Natural killer cell (primary cell): Measurements from ENCODE around the gene ATP2B2. TPM values are rescaled to one million over a fixed set of nuclear protein-coding genes. Genes with fewer than 3 reads are reported as not detected.

Experiments used
- ATAC-seq, 3 donors: fragments of 150-1000 bp in 2 of 3; fragments of 200-7000 bp in 1 of 3; cut with Tn5 transposase; 1 replicate in 1 of 3; 2 replicates in 2 of 3; pipeline ENCODE4 v1.10.0; 2021; ENCODE audit warnings: mild to moderate bottlenecking in 2 of 3, moderate library complexity in 2 of 3
- DNase-seq, 2 donors: peaks; one replicate each; pipeline versions ENCODE4 v3.0.0 to v3.0.0-alpha.2; 2013 to 2021; ENCODE audit warnings: mixed read lengths in 1 of 2
- H3K27ac ChIP-seq: one replicate; pipeline ENCODE4 v1.5.1; 2013; ENCODE audit warnings: mild to moderate bottlenecking, low read length
- H3K27me3 ChIP-seq: one replicate; pipeline ENCODE4 v1.6.1; 2013; ENCODE audit warnings: low read length; ENCODE audit not compliant: control insufficient read depth, insufficient read depth
- H3K36me3 ChIP-seq: one replicate; pipeline ENCODE4 v1.6.1; 2013; ENCODE audit warnings: low read length; ENCODE audit not compliant: control insufficient read depth, insufficient read depth
- H3K4me1 ChIP-seq: one replicate; pipeline ENCODE4 v1.6.1; 2013; ENCODE audit warnings: low read length; ENCODE audit not compliant: control insufficient read depth, insufficient read depth
- H3K4me3 ChIP-seq: one replicate; pipeline ENCODE4 v1.5.1; 2013; ENCODE audit warnings: low read length
- H3K9me3 ChIP-seq: one replicate; pipeline ENCODE4 v1.6.1; 2013; ENCODE audit warnings: low read length; ENCODE audit not compliant: control insufficient read depth, insufficient read depth
- H3K27ac Mint-ChIP-seq, 2 donors: one replicate each; pipeline ENCODE4 v1.8.0; 2022; ENCODE audit warnings: mild to moderate bottlenecking in 2 of 2, mixed read lengths in 2 of 2, moderate library complexity in 1 of 2
- H3K27me3 Mint-ChIP-seq, 2 donors: one replicate each; pipeline ENCODE4 v1.8.0; 2022; ENCODE audit warnings: low read depth in 2 of 2, mixed read lengths in 2 of 2
- H3K36me3 Mint-ChIP-seq: one replicate; pipeline ENCODE4 v1.8.0; 2022; ENCODE audit warnings: mixed read lengths
- H3K4me1 Mint-ChIP-seq, 2 donors: one replicate each; pipeline ENCODE4 v1.8.0; 2022; ENCODE audit warnings: mixed read lengths in 2 of 2
- H3K4me3 Mint-ChIP-seq: one replicate; pipeline ENCODE4 v1.8.0; 2022; ENCODE audit warnings: mild to moderate bottlenecking, moderate library complexity, mixed read lengths
- H3K9me3 Mint-ChIP-seq, 2 donors: one replicate each; pipeline ENCODE4 v1.8.0; 2022; ENCODE audit warnings: mixed read lengths in 2 of 2
- CTCF ChIP-seq: fragments of 200-600 bp; IDR thresholded peaks from one replicate; pipeline ENCODE4 v1.8.0; 2022; ENCODE audit warnings: antibody characterized with exemption
- WGBS: methylation state at CpG from one replicate; pipeline ENCODE4 v1.1.7; 2013; ENCODE audit warnings: missing lambda C conversion rate; ENCODE audit not compliant: insufficient coverage; 5-methylcytosine and 5-hydroxymethylcytosine counted together
- intact Hi-C: fragments of 100-400 bp; cut with micrococcal nuclease; formaldehyde crosslinking; loops from one replicate; pipeline ENCODE4 v1.14.2; 2022
- total RNA-seq, 4 donors: library from RNA; stranded (reverse); fragments of 120-200 nt in 1 of 4; gene quantifications; one replicate each; pipeline versions ENCODE4 v1.2.3 to v1.2.4, GENCODE V29; 2013 to 2022

Gene ATP2B2
- total RNA-seq, 3 donors from 2014 or later (not counting 1 experiment from before 2014, with no cell fraction given), result not detected

GRCh38 chr3:10526366-10526765 lies 21.0 kb upstream of the ATP2B2 start:
- no peaks in the 10 kb centered on the region for H3K9me3 ChIP-seq
- H3K36me3 ChIP-seq, result no peaks in the 10 kb centered on the region
- 90% methylated on average over 4 of the region's 4 CpGs for WGBS
- Mint-ChIP-seq H3K27me3 (peaks cover 18 to 44% of the 10 kb centered on the region in 2 donors), H3K27ac (no peak overlapping the region), H3K9me3 (no peaks in the 10 kb centered on the region), H3K36me3 (no peaks in the 10 kb centered on the region), H3K4me3 (no peak overlapping the region), H3K4me1 (no peaks in the 10 kb centered on the region)
- intact Hi-C loops, result no loop called here
- no peak for TF ChIP-seq CTCF
- ATAC-seq, result no peak
- H3K4me3 ChIP-seq, result no peak overlapping the region
- DNase-seq, result peak in 1 of 2 donors; percentile 2
- no peaks in the 10 kb centered on the region for H3K4me1 ChIP-seq
- no peak overlapping the region for H3K27ac ChIP-seq
- no peaks in the 10 kb centered on the region for H3K27me3 ChIP-seq

- intact Hi-C loops, result no loop called here
Measured at GRCh38 chr3:10524799-10525301, 19.5 kb upstream of the ATP2B2 start.

GRCh38 chr3:10524270-10524669 lies 18.9 kb upstream of the ATP2B2 start:
- ATAC-seq, result no peak

More at GRCh38 chr3:10524799-10525301, 19.5 kb upstream of the ATP2B2 start:
- no peaks in the 10 kb centered on the region for H3K4me1 ChIP-seq
- no peaks in the 10 kb centered on the region for H3K36me3 ChIP-seq
- no peaks in the 10 kb centered on the region for H3K9me3 ChIP-seq
- ATAC-seq (no peak), DNase-seq (no peak)
- no peak overlapping the region for H3K4me3 ChIP-seq
- Mint-ChIP-seq H3K4me3 (no peak overlapping the region), H3K27me3 (peaks cover 20 to 47% of the 10 kb centered on the region in 2 donors), H3K36me3 (no peaks in the 10 kb centered on the region), H3K9me3 (no peaks in the 10 kb centered on the region), H3K27ac (no peak overlapping the region), H3K4me1 (no peaks in the 10 kb centered on the region)
- TF ChIP-seq CTCF, result no peak
- H3K27me3 ChIP-seq, result no peaks in the 10 kb centered on the region
- 87% methylated on average over 3 of the region's 3 CpGs for WGBS
- no peak overlapping the region for H3K27ac ChIP-seq

More at GRCh38 chr3:10524270-10524669, 18.9 kb upstream of the ATP2B2 start:
- H3K27me3 ChIP-seq, result no peaks in the 10 kb centered on the region
- Mint-ChIP-seq H3K36me3 (no peaks in the 10 kb centered on the region), H3K27ac (no peak overlapping the region), H3K4me1 (no peaks in the 10 kb centered on the region), H3K9me3 (no peaks in the 10 kb centered on the region), H3K4me3 (no peak overlapping the region), H3K27me3 (peaks cover 17 to 47% of the 10 kb centered on the region in 2 donors)
- DNase-seq, result peak in 1 of 2 donors; percentile 1
- intact Hi-C loops, result no loop called here
- no peaks in the 10 kb centered on the region for H3K9me3 ChIP-seq
- TF ChIP-seq CTCF, result no peak
- H3K4me1 ChIP-seq, result no peaks in the 10 kb centered on the region
- H3K36me3 ChIP-seq, result no peaks in the 10 kb centered on the region
- no peak overlapping the region for H3K27ac ChIP-seq
- no peak overlapping the region for H3K4me3 ChIP-seq
- WGBS, result 79% methylated on average over 7 of the region's 7 CpGs
